OCI-LY3 (cell line): ENCODE data around the gene SCPEP1.

ENCODE experiments used
- H2AFZ ChIP-seq: fragments of 200-600, 300-600 bp; shearing (Covaris generic); 2 replicates; pipeline ENCODE4 v1.6.0; 2014; ENCODE audit warnings: antibody characterized with exemption, low read depth, low read length
- H3K27ac ChIP-seq: fragments of 200-600, 300-600 bp; sonication (generic); 2 replicates; pipeline ENCODE4 v1.5.1; 2014; ENCODE audit warnings: mild to moderate bottlenecking, low read length, moderate library complexity, mixed read lengths
- H3K27me3 ChIP-seq: fragments of 200-600, 300-600 bp; sonication (generic); 2 replicates; pipeline ENCODE4 v1.6.1; 2014; ENCODE audit warnings: low read depth, low read length, mixed read lengths
- H3K36me3 ChIP-seq: fragments of 200-600, 300-600 bp; sonication (generic); replicated peaks from 2 replicates; pipeline ENCODE3; 2014; ENCODE audit warnings: low read depth, low read length, mixed read lengths
- H3K4me1 ChIP-seq: fragments of 300-600, 200-600 bp; sonication (generic); 2 replicates; pipeline ENCODE4 v1.6.1; 2014; ENCODE audit warnings: low read length, mixed read lengths
- H3K4me2 ChIP-seq: fragments of 200-600, 300-600 bp; sonication (generic); 2 replicates; pipeline ENCODE4 v1.6.1; 2014; ENCODE audit warnings: low read length, mixed read lengths
- H3K4me3 ChIP-seq: fragments of 300-600, 200-600 bp; sonication (generic); 2 replicates; pipeline ENCODE4 v1.5.1; 2014; ENCODE audit warnings: antibody characterized with exemption, mild to moderate bottlenecking, low read length, moderate library complexity
- H3K79me2 ChIP-seq: fragments of 300-600, 200-600 bp; shearing (Covaris generic); 2 replicates; pipeline ENCODE4 v1.6.1; 2014; ENCODE audit warnings: mild to moderate bottlenecking, low read length, mixed read lengths
- H3K9ac ChIP-seq: fragments of 300-600, 200-600 bp; shearing (Covaris generic); 2 replicates; pipeline ENCODE4 v1.6.0; 2014; ENCODE audit warnings: mild to moderate bottlenecking, low read length, moderate library complexity
- H3K9me3 ChIP-seq: fragments of 200-600, 300-600 bp; shearing (Covaris generic); 2 replicates; pipeline ENCODE4 v1.6.1; 2014; ENCODE audit warnings: low read length, mixed read lengths; ENCODE audit not compliant: insufficient read depth
- H4K20me1 ChIP-seq: fragments of 200-600, 300-600 bp; sonication (generic); 2 replicates; pipeline ENCODE4 v1.6.1; 2016; ENCODE audit warnings: low read length, mixed read lengths; ENCODE audit not compliant: insufficient read depth
- EZH2phosphoT487 ChIP-seq: fragments of 200-600 bp; shearing (Covaris generic); IDR thresholded peaks from 2 replicates; pipeline ENCODE4 v1.6.1; 2018; ENCODE audit warnings: antibody characterized with exemption, mixed run types, low read depth
- TF ChIP-seq, protein P1 (sequence below): fragments of 200-600, 300-600 bp; sonication (generic); IDR thresholded peaks from 2 replicates; pipeline ENCODE4 v1.5.1; 2014; ENCODE audit warnings: antibody characterized with exemption, low read length, low read depth

The SCPEP1 gene

DNA sequence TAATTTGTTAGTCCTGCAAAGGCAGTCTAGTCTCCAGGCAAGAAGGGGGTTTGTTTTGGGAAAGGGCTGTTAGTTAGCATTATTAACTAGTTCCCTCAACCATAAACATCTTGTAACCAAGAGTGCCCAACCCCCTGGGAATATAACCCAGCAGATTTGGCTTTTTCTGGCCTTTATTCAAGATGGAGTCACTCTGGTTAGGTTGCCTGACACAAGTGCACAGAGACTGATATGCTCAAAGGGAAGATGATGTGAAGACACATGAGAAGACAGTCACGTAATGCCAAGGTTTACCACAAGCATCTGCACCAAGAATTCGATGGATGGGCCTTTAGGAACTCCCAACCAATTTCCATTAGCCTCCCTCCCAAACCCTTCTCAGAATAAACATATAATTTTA lies 3.9 kb upstream of the SCPEP1 start:
- Histone ChIP-seq H3K79me2 (no peaks in the 10 kb centered on the region), H3K27ac (no peak overlapping the region), H3K4me2 (no peak overlapping the region), H2AFZ (no peak overlapping the region), H3K36me3 (no peaks in the 10 kb centered on the region), H3K27me3 (0 out of 2 replicates have a peak, but pooled peaks cover 11% of the 10 kb centered on the region), H3K4me1 (peaks cover 7% of the 10 kb centered on the region), H3K9me3 (no peaks in the 10 kb centered on the region), H3K9ac (no peak overlapping the region), H4K20me1 (no peaks in the 10 kb centered on the region), H3K4me3 (no peak overlapping the region)
- TF ChIP-seq, protein P1, sequence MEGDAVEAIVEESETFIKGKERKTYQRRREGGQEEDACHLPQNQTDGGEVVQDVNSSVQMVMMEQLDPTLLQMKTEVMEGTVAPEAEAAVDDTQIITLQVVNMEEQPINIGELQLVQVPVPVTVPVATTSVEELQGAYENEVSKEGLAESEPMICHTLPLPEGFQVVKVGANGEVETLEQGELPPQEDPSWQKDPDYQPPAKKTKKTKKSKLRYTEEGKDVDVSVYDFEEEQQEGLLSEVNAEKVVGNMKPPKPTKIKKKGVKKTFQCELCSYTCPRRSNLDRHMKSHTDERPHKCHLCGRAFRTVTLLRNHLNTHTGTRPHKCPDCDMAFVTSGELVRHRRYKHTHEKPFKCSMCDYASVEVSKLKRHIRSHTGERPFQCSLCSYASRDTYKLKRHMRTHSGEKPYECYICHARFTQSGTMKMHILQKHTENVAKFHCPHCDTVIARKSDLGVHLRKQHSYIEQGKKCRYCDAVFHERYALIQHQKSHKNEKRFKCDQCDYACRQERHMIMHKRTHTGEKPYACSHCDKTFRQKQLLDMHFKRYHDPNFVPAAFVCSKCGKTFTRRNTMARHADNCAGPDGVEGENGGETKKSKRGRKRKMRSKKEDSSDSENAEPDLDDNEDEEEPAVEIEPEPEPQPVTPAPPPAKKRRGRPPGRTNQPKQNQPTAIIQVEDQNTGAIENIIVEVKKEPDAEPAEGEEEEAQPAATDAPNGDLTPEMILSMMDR = no peak
- TF ChIP-seq EZH2phosphoT487 = no peak

DNA sequence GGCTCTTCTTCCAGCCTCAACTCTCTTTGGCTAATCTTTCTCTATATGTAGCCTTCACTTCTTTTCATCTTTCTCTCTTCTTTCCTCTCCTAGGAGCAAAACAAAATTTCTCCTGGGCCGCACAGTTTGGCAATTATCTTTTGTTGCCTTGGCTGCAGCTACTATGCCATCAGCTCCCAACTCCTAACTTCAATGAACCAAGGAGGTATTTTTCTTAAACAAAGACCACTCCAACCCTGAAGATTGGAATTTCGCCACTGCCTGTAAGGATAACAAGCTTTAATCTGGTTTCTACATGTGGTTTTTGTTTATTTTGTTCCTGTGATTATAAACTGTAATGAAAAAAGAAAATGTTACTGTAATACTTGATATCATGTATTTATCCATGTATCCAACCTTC lies 2.3 kb upstream of the SCPEP1 start:
- no peak overlapping the region for H3K4me2 ChIP-seq
- no peak overlapping the region for H3K9ac ChIP-seq
- H3K9me3 ChIP-seq = no peaks in the 10 kb centered on the region
- H4K20me1 ChIP-seq = no peaks in the 10 kb centered on the region
- TF ChIP-seq, protein P1 = no peak
- no peak for TF ChIP-seq EZH2phosphoT487
- no peaks in the 10 kb centered on the region for H3K36me3 ChIP-seq
- no peak overlapping the region for H3K4me3 ChIP-seq
- no peak overlapping the region for H2AFZ ChIP-seq
- peaks cover 9% of the 10 kb centered on the region for H3K4me1 ChIP-seq
- H3K27ac ChIP-seq = no peak overlapping the region
- H3K27me3 ChIP-seq = 0 out of 2 replicates have a peak, but pooled peaks cover 11% of the 10 kb centered on the region
- H3K79me2 ChIP-seq = no peaks in the 10 kb centered on the region

DNA sequence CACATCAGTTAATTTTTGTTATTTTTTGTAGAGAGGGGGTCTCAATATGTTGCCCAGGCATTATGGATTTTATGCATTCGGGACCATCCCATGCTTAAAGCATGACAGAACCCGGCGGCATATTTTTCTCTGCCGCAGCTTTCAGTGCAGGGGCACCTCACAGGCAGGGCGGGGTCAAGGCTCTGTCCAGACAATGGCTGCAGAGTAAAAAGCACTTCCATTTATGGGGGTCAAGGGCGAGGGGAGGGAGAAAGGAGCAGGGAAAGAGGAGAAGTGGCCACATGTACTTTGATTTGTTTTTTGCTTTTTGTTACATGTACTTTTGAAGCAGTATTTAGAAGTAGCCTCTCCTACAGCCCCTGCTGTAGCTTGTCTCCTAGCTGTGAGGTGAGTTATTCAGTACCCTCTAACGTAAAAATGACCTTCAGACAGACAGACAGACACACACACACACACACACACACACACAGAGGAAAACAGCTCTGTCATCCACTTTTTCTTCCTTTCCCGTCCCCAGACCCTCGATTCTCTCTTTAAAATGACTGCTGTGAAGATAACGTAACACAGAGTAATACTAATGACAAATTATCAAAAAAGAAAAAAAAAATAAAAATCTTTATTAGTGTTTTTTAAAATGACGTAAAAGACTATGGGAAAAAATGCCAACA lies 856 bp upstream of the SCPEP1 start:
- no peak overlapping the region for H3K27ac ChIP-seq
- no peaks in the 10 kb centered on the region for H3K79me2 ChIP-seq
- H3K4me3 ChIP-seq = peak overlapping the region; percentile 87
- H2AFZ ChIP-seq = no peak overlapping the region
- TF ChIP-seq, protein P1 = no peak
- no peak for TF ChIP-seq EZH2phosphoT487
- H3K9ac ChIP-seq = peak overlapping the region; percentile 39; the same call in 1 of the 2 replicates
- no peaks in the 10 kb centered on the region for H3K36me3 ChIP-seq
- H3K27me3 ChIP-seq = 0 out of 2 replicates have a peak, but pooled peaks cover 11% of the 10 kb centered on the region
- H3K9me3 ChIP-seq = no peaks in the 10 kb centered on the region
- no peaks in the 10 kb centered on the region for H4K20me1 ChIP-seq
- H3K4me2 ChIP-seq = peak overlapping the region; percentile 63
- H3K4me1 ChIP-seq = peaks cover 9% of the 10 kb centered on the region

DNA sequence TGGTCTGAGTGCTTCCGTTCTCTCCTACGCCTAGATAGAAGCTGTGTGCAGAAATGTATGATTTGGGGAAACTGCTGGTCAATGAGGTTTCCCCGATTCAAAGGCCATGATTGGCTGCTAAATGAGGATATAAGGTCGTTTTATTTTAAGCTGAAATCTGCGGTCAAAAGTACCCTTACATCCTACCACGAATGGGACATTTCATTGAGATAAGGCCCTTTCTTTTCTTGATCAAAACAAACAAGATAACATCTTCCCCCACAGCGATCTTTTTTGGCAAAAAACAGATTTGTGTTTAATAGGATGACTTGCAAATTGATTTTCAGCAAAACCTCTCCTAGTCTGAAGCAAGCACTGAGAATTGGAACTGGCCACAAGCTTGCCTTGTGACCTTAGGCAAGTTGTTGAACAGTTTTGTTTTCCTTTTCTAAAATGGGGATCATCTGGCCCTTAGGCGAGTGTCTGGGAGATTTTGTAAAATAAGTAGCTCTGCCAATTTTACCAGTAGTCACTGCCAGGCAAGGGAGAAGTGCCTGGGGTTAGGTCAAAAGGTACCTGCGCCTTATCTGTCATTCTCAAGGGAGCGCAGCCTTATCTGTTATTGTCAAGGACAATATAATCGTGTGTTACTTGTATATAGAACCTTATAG lies 635 bp downstream of the SCPEP1 start:
- Histone ChIP-seq H3K4me1 (peaks cover 9% of the 10 kb centered on the region), H3K27me3 (0 out of 2 replicates have a peak, but pooled peaks cover 11% of the 10 kb centered on the region), H4K20me1 (no peaks in the 10 kb centered on the region), H3K27ac (no peak overlapping the region), H2AFZ (peak overlapping the region; percentile 87), H3K9ac (peak overlapping the region; percentile 61), H3K79me2 (no peaks in the 10 kb centered on the region), H3K4me2 (peak overlapping the region; percentile 87), H3K4me3 (peak overlapping the region; percentile 87), H3K9me3 (no peaks in the 10 kb centered on the region), H3K36me3 (no peaks in the 10 kb centered on the region)
- TF ChIP-seq, protein P1 = no peak
- TF ChIP-seq EZH2phosphoT487 = no peak
